ENCODE results near the gene HBA2.

DNA sequence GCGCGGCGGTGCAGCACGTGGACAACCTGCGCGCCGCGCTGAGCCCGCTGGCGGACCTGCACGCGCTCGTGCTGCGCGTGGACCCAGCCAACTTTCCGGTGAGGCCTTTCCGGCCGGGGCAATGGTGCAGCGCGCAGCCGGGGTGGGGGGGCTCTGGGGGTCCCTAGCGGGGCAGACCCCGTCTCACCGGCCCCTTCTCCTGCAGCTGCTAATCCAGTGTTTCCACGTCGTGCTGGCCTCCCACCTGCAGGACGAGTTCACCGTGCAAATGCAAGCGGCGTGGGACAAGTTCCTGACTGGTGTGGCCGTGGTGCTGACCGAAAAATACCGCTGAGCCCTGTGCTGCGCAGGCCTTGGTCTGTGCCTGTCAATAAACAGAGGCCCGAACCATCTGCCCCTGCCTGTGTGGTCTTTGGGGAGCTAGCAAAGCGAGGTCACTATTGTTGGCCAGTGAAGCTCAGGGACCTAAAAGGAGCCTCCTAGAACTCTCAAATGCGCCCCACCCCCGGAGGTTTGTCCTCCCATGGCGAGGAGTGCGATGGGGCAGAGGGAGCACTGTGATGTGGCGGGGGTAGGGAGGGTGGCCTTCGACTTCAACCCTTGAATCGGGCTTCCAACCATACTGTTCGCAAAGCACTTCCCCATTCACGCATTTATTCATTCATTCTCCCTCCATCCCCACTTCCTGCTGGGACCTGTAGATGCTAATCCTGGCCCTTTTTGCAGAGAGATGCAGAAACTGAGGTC is 6.1 kb upstream of the HBA2 start:
- TF ChIP-seq POLR2AphosphoS5 (IDR thresholded peaks at IDR 0.05; ENCODE audit: low read depth, low read length) (no peak), POLR2A (IDR thresholded peaks at IDR 0.05; ENCODE audit: low read depth, low read length) (no peak)
